Epithelial cell of proximal tubule (primary cell): ENCODE results near the gene EHHADH. TPM values are rescaled to one million over a fixed set of nuclear protein-coding genes. Genes with fewer than 3 reads are reported as not detected.
"Not testable (repeated sequence)": the region's sequence is repeated elsewhere in the genome, so short reads cannot be mapped to it uniquely, and the experiment has no call there.

ENCODE experiments used
- DNase-seq: peaks from one replicate; pipeline ENCODE4 v3.0.0-alpha.2; 2011; ENCODE audit warnings: low read depth
- H3K4me3 ChIP-seq: 2 replicates; pipeline ENCODE4 v1.5.1; 2011; ENCODE audit warnings: low read depth, mild to moderate bottlenecking, low read length
- total RNA-seq: library from RNA; depleted of rRNA; stranded (reverse); fragments of >200 nt; gene quantifications from 2 replicates; pipeline ENCODE4 v1.2.3, GENCODE V29; 2015
- TF ChIP-seq, protein P1 (sequence below): conservative IDR thresholded peaks from 2 replicates; pipeline ENCODE4 v1.5.1; 2012; ENCODE audit warnings: low read depth, mild to moderate bottlenecking, low read length

EHHADH gene
- total RNA-seq = 5.5 and 9.3 TPM in 2 replicates

DNA sequence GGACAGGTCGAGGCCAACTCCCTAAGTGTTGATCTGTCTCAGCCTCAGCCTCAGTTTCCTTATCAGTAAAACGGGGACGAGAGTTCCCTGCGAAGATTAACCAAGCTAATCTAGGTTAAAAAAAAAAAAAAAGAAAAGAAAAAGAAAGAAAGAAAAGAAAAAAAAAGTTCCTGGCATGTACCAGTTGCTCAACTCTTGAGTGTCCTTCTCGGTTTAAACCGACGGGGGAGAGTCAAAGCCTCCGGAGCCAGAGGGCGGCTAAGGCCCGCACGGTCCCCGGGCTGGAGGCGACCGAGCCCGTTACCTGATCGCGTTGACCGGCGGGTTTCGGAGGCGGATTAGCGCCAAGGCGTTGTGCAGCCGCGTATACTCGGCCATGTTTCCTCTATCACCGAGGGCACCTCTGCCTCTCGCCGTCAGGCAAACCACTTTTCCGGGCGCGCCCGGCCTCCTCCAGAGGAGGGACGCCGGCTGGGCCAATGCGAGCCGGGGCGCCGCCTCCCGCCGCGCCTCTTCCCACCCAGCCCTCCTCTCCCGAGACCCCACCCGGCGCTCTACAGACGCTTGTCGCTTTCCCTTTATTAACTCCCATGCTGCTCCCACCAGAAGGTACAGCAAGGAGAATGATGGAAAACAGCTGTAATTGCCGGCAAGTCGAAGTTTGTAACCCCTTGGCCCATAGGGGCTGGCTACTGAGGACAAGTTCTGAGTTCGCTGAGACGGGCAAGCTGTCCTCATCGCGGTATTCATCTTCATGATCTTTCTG is at the start of gene EHHADH:
Gene EHHADH (minus strand): TSS at position 405 of the 766 bp plus-strand sequence. CDS start 27 bp downstream, at position 378.
- DNase-seq = no peak
- TF ChIP-seq, protein P1, sequence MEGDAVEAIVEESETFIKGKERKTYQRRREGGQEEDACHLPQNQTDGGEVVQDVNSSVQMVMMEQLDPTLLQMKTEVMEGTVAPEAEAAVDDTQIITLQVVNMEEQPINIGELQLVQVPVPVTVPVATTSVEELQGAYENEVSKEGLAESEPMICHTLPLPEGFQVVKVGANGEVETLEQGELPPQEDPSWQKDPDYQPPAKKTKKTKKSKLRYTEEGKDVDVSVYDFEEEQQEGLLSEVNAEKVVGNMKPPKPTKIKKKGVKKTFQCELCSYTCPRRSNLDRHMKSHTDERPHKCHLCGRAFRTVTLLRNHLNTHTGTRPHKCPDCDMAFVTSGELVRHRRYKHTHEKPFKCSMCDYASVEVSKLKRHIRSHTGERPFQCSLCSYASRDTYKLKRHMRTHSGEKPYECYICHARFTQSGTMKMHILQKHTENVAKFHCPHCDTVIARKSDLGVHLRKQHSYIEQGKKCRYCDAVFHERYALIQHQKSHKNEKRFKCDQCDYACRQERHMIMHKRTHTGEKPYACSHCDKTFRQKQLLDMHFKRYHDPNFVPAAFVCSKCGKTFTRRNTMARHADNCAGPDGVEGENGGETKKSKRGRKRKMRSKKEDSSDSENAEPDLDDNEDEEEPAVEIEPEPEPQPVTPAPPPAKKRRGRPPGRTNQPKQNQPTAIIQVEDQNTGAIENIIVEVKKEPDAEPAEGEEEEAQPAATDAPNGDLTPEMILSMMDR = no peak
- H3K4me3 ChIP-seq = peak within 1 kb of the TSS; percentile 87

DNA sequence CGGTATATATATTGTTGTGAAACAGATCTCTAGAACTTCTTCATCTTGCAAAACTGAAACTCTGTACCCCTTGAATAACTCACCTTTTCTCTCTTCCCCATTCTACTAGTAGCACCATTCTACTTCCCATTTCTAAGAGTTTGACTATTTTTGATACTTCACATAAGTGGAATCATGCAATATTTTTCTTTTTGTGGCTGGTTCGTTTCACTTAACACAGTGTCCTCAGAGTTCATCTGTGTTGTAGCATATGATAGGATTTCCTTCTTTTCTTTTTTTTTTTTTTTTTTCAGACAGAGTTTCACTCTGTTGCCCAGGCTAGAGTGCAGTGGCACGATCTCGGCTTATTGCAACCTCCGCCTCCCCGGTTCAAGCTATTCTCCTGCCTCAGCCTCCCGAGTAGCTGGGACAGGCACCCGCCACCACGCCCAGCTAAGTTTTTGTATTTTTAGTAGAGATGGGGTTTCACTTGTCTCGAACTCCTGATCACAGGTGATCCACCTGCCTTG is 46.1 kb upstream of the EHHADH start:
- DNase-seq, H3K4me3 ChIP-seq: not testable (repeated sequence)

DNA sequence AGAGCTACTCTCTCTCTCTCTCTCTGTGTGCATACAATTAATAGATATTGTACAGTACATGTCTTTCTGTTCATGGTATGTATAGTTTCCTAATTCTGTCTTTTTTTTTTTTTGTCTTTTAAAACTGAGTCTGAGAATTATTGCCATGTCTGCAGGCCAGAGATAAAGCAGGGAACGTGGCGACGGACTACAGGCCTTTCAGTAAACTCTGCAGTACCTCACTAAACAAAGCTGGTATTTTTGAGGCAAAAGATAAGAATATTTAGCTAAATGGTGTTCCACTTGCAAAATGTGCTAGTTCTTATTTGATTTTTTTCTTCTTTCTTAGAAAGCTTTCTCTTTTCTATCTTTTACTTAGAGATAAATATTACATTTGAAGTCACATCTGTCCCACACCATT is 44.0 kb upstream of the EHHADH start:
- DNase-seq = no peak
- TF ChIP-seq, protein P1 = no peak
- H3K4me3 ChIP-seq = no peak overlapping the region

DNA sequence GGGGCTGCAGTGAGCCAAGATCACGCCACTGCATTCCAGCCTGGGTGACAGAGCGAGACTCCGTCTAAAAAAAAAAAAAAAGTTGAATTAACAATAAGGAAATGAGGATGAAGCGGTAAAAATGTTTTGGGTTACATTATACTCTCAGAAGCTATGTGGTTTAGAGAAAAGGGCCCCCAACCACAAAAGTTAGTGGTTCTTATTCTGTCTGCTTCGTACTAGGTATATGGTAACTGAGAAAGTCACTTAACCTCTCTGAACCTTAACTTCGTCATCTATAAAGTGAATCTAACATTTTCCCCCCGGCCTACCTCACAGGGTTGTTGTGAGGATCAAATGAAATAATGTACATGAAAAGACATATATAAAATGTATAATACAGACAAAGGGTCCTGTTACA is 38.4 kb upstream of the EHHADH start:
- TF ChIP-seq, protein P1 = no peak
- DNase-seq = no peak
- no peak overlapping the region for H3K4me3 ChIP-seq

DNA sequence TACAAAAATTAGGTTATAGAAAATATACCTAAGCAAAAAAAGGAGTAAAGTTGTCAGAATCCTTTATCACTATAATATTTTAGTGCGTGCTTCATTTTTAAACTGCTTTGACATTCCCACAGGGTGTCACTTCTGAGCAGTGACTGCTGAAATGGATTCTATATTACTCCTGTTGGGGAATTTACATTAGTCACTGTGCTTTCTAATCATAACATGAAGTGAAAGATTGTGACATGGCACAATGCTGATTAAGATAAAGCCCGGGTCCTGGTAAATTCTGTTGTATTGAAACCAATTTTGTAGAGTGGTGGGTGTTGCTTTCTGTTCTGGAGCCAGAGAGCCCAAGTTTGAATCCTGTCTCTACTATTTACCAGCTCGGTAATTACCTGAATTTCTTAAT is 36.4 kb upstream of the EHHADH start:
- DNase-seq = no peak
- TF ChIP-seq, protein P1 = no peak
- no peak overlapping the region for H3K4me3 ChIP-seq

DNA sequence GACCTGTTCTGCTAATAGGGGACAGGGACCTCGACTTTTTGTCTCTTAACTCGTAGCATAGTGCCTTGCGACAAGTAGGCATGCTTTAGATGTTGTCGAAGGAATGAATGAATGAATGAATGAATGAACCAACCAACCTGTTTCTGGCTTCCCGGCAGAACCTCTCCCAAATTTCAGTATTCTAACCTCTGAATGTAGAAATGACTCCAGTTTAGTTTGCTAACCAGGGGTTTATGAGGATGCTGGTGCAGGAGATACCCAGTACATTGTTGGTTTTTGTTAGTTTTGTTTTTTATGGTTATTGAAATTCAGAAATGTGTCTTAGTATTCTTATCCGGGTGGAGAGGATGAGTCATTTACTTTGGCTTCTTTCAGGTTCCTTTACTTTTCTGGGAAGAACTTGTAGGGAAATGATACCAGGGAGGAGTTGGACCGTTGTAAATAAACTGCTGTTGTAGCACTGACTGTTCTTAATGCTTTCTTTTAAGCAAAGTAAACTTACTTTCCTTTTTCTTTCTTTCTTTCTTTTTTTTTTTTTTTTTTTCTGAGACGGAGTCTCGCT is 29.6 kb upstream of the EHHADH start:
- H3K4me3 ChIP-seq = peak overlapping the region; percentile 91
- TF ChIP-seq, protein P1 = no peak
- DNase-seq = no peak

DNA sequence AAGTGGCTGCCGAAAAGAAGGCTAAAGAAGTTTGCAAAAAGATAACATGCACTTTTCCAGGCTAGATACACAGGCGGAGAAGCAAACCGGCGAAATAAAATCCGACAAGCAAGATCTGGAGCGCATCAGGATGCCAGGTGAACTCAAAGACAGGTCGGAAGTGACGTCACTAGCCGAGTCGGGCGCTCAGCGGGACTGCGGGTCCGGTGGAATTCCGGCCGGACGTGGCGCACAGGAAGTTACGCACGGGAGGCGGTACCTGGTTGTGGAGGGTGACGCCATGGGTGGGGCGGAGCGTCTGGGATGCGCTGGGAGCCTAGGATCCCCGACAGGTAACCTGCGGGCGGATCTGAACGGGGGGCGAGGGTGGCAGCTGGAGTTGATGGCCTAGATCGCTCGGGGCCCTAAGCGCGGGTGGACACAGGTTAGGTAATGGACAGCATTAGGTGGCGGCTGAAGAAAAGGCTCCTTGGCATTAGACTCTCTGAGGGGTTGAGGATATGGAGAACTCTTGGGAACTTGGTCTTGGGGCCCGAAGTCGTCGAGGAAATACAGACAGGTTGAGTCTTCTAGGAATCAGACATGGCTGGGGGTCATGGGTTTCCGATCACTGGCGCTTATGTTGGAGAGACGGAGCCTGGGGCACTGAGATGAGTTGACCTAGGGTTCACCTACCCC is 29.0 kb upstream of the EHHADH start:
- peak; percentile 56 for DNase-seq

More for the DNA sequence above, 29.0 kb upstream of the EHHADH start:
- peak overlapping the region; percentile 91 for H3K4me3 ChIP-seq
- TF ChIP-seq, protein P1 = no peak
